Measurements from ENCODE around the gene MRPL23.

The MRPL23 gene

DNA sequence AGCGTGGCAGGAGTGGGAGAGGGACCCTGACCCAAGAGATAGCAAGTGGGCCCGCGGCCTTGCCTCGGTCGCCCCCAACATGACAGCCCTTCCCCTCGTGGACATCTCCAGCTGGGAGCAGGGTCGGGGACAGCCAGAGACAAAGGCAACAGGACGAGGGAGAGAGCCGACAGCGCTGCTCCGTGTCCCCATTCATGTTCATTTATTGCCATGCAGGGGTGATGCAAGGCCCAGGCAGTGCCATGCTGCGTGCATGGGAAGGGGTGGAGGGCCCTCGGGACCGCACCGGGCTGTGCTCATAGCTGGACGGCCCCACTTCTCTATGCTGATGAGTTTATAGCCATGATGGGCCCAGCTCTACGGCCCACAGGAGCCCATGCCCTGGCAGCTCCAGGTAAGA lies 12.7 kb downstream of the MRPL23 start:
- DNase-seq, result no peak

GRCh38 chr11:1963864-1964263 lies 16.7 kb downstream of the MRPL23 start:
- no peak for DNase-seq

GRCh38 chr11:1964348-1964747 lies 17.2 kb downstream of the MRPL23 start:
- no peak for DNase-seq

DNA sequence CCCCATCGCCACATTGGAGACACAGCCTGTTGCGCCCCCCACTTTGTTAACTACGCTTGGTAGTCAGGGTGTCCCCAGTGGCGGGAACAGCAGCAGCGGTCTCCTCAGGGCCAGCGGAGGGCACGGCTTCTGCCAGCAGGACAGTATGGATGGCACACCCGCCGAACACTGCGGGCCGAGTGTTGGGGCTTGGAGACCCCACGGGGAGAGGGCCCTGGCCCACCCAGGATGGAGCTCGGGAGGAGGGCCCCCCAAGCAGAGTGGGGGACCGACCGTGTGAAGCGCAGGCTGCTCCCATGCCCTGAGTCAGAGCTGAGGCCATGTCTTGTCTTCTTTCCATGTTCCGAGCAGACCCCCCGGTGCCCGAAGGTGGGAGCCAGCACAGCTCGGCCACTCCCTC lies 17.8 kb downstream of the MRPL23 start:
- DNase-seq, result no peak

DNA sequence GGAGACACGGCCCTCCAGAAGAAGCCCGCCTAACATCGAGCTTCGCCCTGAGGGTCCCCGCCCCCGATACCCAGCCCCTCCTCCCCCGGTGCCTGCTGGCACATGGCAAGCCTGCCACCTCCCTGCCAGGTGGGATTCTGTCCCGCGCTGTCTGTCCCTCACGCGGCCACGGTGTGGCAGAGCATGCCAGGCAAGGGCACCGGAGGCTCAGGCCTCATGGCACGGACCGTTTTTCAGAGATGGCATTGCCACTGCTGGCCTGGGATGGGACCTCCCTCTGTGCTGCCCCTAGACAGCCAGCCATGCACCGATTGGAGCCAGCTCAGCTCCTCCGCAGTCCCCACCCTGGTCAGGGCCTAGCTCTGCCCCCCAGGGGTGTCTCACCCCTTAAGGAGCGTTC lies 19.4 kb downstream of the MRPL23 start:
- no peak for DNase-seq

DNA sequence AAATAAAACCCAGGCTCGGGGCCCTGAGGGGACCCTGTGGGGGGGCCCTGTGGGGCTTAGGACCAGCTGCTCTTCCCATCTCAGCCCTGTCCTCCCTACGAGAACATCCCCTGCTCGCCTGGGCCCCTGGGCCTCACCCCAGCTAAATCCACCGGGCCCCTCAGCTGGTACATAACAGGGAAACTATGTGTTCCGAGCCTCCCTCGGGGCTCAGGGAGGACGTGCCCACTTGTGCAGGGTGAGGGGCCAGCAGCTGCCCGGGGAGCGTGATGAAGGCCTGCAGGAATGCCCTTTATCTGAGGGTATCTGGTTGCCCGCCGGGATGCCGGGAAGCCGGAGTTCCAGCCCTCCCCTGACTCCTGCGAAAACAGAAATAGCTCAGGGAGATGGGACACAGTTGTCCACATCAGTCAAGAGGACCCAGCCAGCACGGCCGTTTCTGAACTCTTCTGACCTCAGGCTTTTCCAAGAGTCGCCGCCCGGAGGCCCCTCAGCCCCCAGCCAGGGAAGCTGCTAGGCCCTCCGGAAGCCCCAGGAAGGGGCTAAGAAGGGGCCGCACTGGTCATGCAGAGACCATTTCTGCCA lies 20.6 kb downstream of the MRPL23 start:
- DNase-seq, result no peak

DNA sequence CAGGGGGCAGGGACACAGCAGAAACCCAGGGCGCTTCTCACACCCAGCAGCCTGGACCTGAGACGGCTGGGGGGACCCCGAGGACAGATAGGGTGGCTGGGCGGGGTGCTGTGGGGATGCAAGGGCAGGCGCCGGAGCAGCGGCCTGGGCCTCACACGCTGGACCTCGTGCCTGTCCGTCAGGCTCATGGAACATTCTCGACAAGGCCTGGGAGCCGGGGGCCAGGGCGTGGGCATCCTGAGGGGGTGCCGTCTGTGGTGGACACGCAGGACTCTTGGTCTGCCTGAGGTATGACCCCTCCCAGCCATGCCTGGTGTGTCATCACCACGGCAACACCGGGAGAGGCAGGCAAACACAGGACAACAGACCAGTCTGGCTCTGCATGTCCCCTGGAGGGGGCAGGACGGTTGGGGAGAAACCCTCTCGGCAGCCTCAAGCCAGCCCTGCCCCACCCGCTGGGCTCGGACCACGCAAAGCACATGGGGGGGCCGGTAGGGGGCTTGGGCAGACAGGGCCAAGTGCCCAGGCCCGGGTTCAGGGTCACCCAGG lies 21.4 kb downstream of the MRPL23 start:
- DNase-seq, result no peak

DNA sequence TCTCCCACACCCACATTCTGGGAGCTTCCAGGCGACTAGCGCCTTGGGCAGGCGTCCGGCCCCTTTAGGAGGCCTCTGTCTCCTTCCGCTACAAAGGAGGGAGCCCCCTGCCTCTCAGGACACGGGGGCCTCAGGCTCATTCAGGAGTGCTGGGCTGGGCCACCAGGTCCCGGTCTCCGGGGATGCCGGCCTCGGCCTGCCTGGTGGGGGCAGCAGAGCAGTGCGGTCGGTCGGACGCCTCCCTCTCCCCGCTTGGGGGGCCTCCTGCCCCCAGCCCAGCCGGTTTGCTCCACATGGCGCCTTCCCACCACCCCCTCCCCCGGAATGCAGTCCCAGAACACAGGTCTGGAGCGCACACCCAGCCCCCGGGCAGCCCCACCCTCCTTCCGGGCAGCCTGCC lies 21.9 kb downstream of the MRPL23 start:
- DNase-seq, result no peak

- no peak for DNase-seq
These were observed 22.6 kb downstream of the MRPL23 start for GRCh38 chr11:1969776-1970175.

DNA sequence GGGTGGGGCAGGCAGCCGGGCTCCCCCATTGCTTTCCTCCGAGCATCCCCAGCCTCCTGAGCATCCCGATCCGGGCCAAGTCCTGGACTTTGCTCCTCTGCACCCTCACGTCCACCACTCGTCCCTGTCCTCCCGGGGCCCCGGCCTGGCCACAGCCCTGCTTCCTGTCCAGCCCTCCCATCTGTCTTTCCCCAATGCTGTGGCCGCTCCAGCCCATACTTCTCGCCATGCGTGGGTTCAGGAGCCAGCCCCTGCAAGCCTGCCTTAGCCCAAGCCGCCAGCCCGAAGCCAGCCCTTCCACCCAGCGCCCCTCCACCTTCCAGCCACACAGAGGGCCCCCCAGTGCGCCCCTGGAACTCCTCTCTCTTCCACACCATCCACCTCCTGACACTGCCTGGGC lies 23.8 kb downstream of the MRPL23 start:
- DNase-seq, result no peak

DNA sequence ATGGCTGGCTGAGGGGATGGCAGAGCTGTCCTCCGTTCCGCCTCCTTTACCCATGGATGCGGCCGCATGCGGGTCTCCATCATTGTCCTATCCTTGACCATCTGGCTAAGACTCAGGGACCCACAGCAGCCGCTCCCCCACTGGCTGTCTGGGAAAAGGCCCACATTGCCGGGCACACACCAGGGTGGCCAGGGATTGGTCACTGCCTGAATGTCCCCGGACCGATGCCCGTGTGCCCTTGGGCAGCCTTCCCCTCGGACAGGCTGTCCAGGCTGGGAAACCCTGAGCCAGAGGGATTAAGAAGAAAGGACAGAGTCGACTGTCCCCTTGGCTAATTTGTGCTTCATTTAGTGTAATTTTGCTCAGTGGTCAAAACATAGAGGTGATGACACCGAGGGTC lies 28.1 kb downstream of the MRPL23 start:
- no peak for DNase-seq

GRCh38 chr11:1978720-1979473 lies 31.8 kb downstream of the MRPL23 start:
- no peak for DNase-seq

DNA sequence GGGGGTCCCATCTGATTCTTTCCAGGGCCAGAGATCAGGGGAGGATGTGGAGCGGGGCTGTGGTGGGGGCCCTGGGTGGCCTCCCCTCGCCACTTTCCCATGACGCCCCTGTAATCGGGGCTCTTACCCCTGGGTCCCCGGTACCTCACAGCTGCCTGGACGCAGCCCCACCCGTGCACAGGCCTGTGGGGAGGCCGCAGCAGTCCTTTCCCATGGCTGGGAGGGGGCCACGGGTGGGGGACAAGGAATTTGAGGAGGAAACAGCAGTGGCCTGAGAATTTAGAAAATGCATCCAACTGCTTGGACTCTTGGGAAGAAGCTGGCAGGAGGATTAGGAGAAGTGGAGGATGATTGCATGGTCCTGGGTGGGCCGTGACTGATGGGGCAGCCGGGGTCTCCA lies 32.5 kb downstream of the MRPL23 start:
- DNase-seq, result no peak

DNA sequence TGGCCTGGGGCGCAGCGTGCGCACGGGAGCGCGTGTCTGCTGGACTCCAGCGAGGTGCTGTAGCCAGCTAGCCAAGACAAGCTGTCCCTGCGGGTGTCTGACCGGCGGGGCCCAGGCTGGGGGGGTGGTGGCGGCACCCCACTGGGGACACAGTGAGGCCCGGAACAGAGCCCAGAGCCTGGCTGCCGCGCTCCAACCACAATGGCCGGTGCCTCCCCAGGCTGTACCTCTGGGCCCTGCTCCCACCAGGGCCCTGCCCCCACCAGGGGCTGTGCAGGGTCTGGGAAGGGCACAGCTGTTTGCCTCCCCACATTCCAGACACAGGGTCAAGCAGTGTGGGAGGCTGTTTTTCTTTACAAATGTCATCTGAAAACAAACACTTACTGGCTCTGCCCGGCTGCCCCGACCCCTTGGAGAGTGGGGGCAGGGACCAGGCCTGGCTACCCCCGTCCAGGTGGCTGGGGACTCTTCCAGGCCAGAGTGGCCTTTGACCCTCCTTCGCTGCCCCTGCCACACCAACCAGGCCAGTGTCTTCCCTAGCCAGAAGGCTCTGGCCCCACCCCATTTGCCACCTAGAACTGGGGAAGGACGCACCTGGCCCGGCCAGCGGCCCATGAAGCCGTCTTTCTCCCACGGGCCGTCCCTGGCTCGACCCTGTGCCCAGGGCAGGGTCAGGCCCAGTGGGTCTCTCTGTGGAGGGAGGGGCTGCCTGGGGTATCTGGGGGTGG lies 35.9 kb downstream of the MRPL23 start:
- DNase-seq, result no peak

- no peak for DNase-seq
These were observed 36.4 kb downstream of the MRPL23 start for GRCh38 chr11:1983601-1983961.

GRCh38 chr11:1987024-1987423 lies 39.9 kb downstream of the MRPL23 start:
- DNase-seq, result no peak

DNA sequence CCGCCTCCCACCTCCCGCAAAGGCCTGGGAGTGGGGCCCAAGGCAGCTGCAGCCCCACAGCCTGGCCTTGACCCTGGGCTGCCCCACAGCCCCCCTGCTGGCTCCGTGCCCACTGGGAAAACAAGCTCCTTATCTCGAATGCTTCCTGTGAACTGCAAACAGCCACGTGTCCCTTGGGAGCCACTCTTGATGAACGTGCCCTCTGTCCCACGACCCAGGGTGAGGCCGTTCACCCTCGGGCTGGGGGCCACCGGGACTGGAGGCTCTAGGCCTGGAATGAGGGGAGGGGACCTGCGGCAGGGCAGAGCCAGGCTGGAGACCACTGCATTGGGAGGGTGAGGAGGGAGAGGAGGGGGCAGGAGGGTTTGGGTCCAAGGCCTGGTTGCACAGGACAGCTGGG lies 41.0 kb downstream of the MRPL23 start:
- no peak for DNase-seq

- DNase-seq, result no peak
These were observed 41.7 kb downstream of the MRPL23 start for GRCh38 chr11:1988667-1989317.

GRCh38 chr11:1989953-1990352 lies 42.8 kb downstream of the MRPL23 start:
- DNase-seq, result no peak

DNA sequence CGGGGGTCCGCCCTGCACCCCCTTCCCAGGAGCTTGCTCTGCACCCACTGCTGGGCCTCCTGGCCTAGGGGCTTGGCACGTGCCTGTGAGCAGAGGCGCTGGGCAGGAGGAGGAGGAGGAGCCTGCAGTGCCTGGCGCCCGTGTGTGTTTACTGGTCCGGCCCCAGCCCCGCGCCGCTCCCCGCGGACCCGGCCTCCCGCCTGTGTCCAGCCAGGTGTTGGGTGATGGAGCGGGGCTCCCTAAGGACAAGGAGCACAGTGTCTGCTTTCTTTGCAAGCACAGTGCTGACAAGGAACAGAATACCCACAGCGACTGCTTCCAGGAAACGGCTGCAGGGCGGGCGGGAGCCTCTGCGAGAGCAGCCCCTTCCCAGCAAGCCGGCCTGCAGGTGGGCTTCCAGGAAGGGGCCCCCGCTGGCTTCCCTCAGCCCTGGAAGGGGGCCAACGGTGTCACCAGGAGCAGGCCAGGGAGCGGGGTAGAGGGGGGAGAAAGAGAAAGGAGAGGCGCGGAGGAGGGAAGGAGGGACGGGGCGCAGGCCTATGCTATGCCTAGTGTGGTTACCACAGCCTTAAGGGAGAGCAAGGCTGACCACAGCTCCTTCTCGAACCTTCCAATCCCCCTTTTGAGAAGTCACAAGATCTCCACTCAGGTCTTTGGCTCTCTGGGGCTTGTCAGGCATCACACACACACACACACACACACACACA lies 43.9 kb downstream of the MRPL23 start:
- DNase-seq, result no peak

- DNase-seq, result no peak
These were observed 45.0 kb downstream of the MRPL23 start for GRCh38 chr11:1992111-1992510.

DNA sequence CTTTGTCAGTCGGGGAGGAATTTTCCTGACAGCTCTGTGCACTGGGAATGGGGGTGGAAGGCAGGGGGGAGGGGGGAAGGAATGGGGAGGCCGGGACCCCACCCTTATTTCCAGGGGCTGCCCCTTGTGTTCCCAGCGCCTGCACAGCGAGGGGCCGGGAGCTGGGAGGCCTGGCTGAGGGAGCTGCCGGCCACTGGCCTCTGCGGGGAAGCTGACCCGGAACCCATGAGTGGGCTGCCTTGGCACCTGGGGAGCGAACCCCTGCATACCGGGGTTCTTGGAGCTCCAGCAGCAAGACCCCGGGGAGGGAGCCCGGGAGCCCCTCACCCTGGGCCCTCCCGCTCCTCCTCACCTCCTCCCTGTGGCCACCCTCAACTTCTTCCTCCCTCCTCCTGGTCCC lies 47.0 kb downstream of the MRPL23 start:
- DNase-seq, result peak; percentile 2

GRCh38 chr11:1997755-1998154 lies 50.6 kb downstream of the MRPL23 start, which contains the start of gene H19:
TSS of gene H19 (minus strand) at chr11:1997842.
- DNase-seq, result no peak

Data from fibroblast of upper back skin (primary cell).